Mucosa of descending colon (tissue), 3 donors: ENCODE measurements around the gene BYSL. TPM values are rescaled to one million over a fixed set of nuclear protein-coding genes. Genes with fewer than 3 reads are reported as not detected.
A peak's percentile ranks its signal among the peaks of the same experiment; 100 is the strongest.

Experiments
- ATAC-seq: fragments of 200-7000 bp; cut with Tn5 transposase; one replicate; pipeline ENCODE4 v1.9.1; 2020; ENCODE audit warnings: mild to moderate bottlenecking, moderate library complexity
- DNase-seq, 3 donors: peaks; one replicate each; pipeline ENCODE4 v3.0.0-alpha.2; 2020
- H3K36me3 ChIP-seq: fragments of 200-600 bp; one replicate; pipeline ENCODE4 v1.8.0; 2021; ENCODE audit warnings: low read depth, mild to moderate bottlenecking
- H3K4me1 ChIP-seq: fragments of 200-600 bp; one replicate; pipeline ENCODE4 v1.8.0; 2021; ENCODE audit warnings: low read depth, mild to moderate bottlenecking
- H3K4me3 ChIP-seq: fragments of 200-600 bp; one replicate; pipeline ENCODE4 v1.8.0; 2021; ENCODE audit warnings: mild to moderate bottlenecking
- H3K9me3 ChIP-seq: fragments of 200-600 bp; one replicate; pipeline ENCODE4 v1.8.0; 2021; ENCODE audit warnings: mild to moderate bottlenecking
- CTCF ChIP-seq: fragments of 200-600 bp; IDR thresholded peaks from one replicate; pipeline ENCODE4 v1.8.0; 2022; ENCODE audit warnings: antibody characterized with exemption, mild to moderate bottlenecking
- intact Hi-C, 2 donors: fragments of 100-400 bp; cut with DNase I in 1 of 2; cut with micrococcal nuclease in 1 of 2; formaldehyde crosslinking; loops; one replicate each; pipeline versions ENCODE4 v1.11.0 to v1.11.1; 2022; cut with DNase I, micrococcal nuclease
- total RNA-seq, 3 donors: library from RNA; stranded (reverse); fragmentation: NEBNext Ultra II Directional in 2 of 3; extraction: Animal tissue kit (Norgen Biotek cat#: 25700) in 2 of 3; gene quantifications; one replicate each; pipeline versions ENCODE4 v1.2.1 to v1.2.4, GENCODE V29; 2021 to 2023
- donor health status: DM: no; HTN: no; CAD: no; lungs with moderate emphysema.
- donor health status: DM: no; HTN: no; CAD: no.
- donor health status: DM: no; HTN: yes; CAD: no.

BYSL gene
- total RNA-seq, 3 donors from 2014 or later = 7.5 to 10.5 (median 10.2) TPM

- peaks cover 5% of the 10 kb centered on the region for H3K36me3 ChIP-seq
- TF ChIP-seq CTCF = no peak
- DNase-seq = no peak
- intact Hi-C loops = no loop called here
- H3K4me3 ChIP-seq = no peak overlapping the region
- peaks cover 23% of the 10 kb centered on the region for H3K4me1 ChIP-seq
- no peak for ATAC-seq
- no peaks in the 10 kb centered on the region for H3K9me3 ChIP-seq
Observed at GRCh38 chr6:41937861-41938574, 16.7 kb downstream of the BYSL start.

- DNase-seq = no peak
- H3K36me3 ChIP-seq = peaks cover 5% of the 10 kb centered on the region
- peaks cover 23% of the 10 kb centered on the region for H3K4me1 ChIP-seq
- ATAC-seq = no peak
- H3K4me3 ChIP-seq = no peak overlapping the region
- no peak for TF ChIP-seq CTCF
- intact Hi-C loops = no loop called here
- H3K9me3 ChIP-seq = no peaks in the 10 kb centered on the region
Observed at GRCh38 chr6:41938590-41939175, 17.4 kb downstream of the BYSL start.

GRCh38 chr6:41939176-41939847 is 18.0 kb downstream of the BYSL start:
- H3K9me3 ChIP-seq = no peaks in the 10 kb centered on the region
- ATAC-seq (no peak), DNase-seq (peak; percentile 29 to 73 (median 44))
- H3K36me3 ChIP-seq = peaks cover 5% of the 10 kb centered on the region
- H3K4me3 ChIP-seq = no peak overlapping the region
- TF ChIP-seq CTCF = no peak
- H3K4me1 ChIP-seq = peaks cover 23% of the 10 kb centered on the region
- intact Hi-C loops = no loop called here

GRCh38 chr6:41939848-41940758 is 18.8 kb downstream of the BYSL start:
- Histone ChIP-seq H3K9me3 (no peaks in the 10 kb centered on the region), H3K4me3 (peak overlapping the region; percentile 44), H3K36me3 (peaks cover 5% of the 10 kb centered on the region), H3K4me1 (peaks cover 23% of the 10 kb centered on the region)
- DNase-seq = peak; percentile 76 to 88 (median 77)
- ATAC-seq = peak; percentile 57
- TF ChIP-seq CTCF = no peak
- intact Hi-C loops = loop anchor here (5.0 to 10.0 kb wide), 2 partner anchors 102 to 105 kb away; no protein-coding TSS in a partner anchor

GRCh38 chr6:41940759-41941279 is 19.5 kb downstream of the BYSL start:
- peaks cover 22% of the 10 kb centered on the region for H3K4me1 ChIP-seq
- TF ChIP-seq CTCF = no peak
- peaks cover under 1% of the 10 kb centered on the region for H3K36me3 ChIP-seq
- H3K9me3 ChIP-seq = no peaks in the 10 kb centered on the region
- DNase-seq (peak; percentile 61 to 77 (median 70)), ATAC-seq (peak; percentile 41)
- peak overlapping the region; percentile 44 for H3K4me3 ChIP-seq
- intact Hi-C loops = loop anchor here (5.0 to 10.0 kb wide), 2 partner anchors 101 to 104 kb away; no protein-coding TSS in a partner anchor
